Measurements from ENCODE around the gene CST5.
"Not testable (repeated sequence)": the region's sequence is repeated elsewhere in the genome, so short reads cannot be mapped to it uniquely, and the experiment has no call there.

CST5 gene

DNA sequence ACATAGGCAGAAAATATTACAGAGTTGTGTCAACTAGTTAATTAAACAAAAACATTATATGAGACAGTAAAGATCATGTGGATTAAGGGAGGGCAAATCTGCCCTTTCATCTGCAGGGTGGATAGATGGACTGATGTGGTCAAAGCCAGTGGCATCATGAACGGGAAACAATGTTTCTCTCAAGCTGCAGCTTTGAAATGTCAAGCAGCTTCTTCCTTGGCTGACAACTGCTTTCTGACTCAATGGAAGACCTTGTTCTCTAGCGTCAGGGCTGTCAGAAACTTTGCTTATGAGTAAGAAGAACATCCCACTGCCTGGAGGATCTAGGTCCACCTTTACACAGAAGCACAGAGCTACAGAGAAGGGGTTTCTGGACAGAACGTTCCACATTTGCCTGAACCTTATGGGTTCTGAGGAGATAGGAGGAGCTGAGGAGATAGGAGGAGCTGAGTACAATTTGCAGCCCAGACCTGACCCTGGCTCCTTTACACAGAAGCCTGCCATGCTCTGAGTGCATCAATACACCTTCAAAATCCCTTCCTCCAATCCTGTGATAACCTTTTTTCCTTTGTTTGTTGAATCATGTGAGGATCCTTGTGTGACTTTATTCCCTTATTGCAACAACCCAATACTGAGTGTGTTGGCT, 6.1 kb downstream of the CST5 start:
- no peak for DNase-seq (ENCODE audit: low read depth, low spot score)
- no peak for TF ChIP-seq CTCF (IDR thresholded peaks at IDR 0.05; ENCODE audit: low read depth, low read length)
- in situ Hi-C loops (cut with HindIII; ENCODE audit: low sequenced_read_pairs) = no loop called here
- H3K4me3 ChIP-seq (ENCODE audit: low read depth, low read length) = no peak overlapping the region

DNA sequence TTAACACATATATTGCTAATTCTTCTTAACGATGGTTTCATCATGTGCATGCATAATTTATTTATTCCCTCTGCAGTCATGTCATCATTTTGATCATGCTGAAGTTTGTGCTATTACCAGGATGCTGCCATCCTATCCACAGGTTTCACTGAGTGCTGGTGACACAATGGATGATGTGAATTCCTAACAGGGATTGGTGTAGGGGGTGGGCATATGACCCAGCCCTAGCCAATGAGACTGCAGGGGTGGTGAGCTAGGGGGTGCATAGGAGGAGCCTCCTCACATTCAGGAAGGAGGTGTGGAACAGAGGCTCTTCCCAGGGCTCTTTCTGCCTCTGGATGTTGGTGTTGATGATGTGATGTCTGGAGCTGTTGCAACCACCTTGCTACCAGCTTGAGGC, 7.5 kb downstream of the CST5 start:
- TF ChIP-seq CTCF (IDR thresholded peaks at IDR 0.05; ENCODE audit: low read depth, low read length) = no peak
- DNase-seq (ENCODE audit: low read depth, low spot score) = no peak
- in situ Hi-C loops (cut with HindIII; ENCODE audit: low sequenced_read_pairs) = no loop called here
- H3K4me3 ChIP-seq (ENCODE audit: low read depth, low read length) = no peak overlapping the region

DNA sequence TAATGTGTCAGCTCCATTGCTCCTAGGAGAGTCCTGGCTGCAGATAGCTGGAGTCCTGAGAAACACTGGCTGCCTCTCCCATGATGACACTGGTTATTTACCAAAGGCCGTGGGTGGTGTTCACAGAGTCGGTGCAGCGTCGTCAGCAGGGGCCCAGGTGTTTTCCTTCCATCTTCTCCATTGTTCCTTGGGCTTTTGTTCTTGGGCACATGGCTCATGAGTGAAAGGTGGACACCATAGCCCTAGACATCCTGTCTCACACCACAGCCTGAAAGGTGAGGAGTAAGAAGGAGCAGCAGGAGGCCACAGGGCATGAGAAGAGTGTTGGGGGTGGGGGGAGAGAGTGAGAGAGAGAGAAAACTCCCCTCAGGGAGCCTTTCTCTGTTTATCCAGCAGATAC, 9.1 kb downstream of the CST5 start:
- DNase-seq (ENCODE audit: low read depth, low spot score) = no peak
- no peak overlapping the region for H3K4me3 ChIP-seq (ENCODE audit: low read depth, low read length)
- in situ Hi-C loops (cut with HindIII; ENCODE audit: low sequenced_read_pairs) = no loop called here
- no peak for TF ChIP-seq CTCF (IDR thresholded peaks at IDR 0.05; ENCODE audit: low read depth, low read length)

GRCh38 chr20:23869520-23869919, 10.0 kb downstream of the CST5 start:
- in situ Hi-C loops (cut with HindIII; ENCODE audit: low sequenced_read_pairs) = no loop called here
- TF ChIP-seq CTCF (IDR thresholded peaks at IDR 0.05; ENCODE audit: low read depth, low read length) = no peak
- no peak overlapping the region for H3K4me3 ChIP-seq (ENCODE audit: low read depth, low read length)
- no peak for DNase-seq (ENCODE audit: low read depth, low spot score)

DNA sequence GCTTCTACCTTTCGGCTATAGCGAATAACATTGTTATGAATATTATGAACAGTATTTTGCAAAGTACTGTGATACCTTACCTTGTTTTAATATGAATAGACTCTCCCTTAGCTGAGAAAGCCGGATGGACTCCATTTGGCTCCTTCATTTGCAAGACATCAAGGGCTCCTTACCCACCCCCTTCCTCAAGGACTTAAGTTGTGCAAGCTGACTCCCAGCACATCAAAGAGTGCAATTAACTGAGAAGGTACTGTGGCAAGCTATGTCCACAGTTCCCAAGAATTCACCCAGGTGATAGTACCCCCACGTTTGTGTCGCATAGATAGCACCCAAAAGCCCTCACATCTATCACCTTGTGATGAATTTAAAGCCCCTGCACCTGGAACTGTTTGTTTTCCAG, 11.2 kb downstream of the CST5 start:
- TF ChIP-seq CTCF (IDR thresholded peaks at IDR 0.05; ENCODE audit: low read depth, low read length) = no peak
- DNase-seq (ENCODE audit: low read depth, low spot score) = no peak
- in situ Hi-C loops (cut with HindIII; ENCODE audit: low sequenced_read_pairs) = no loop called here
- no peak overlapping the region for H3K4me3 ChIP-seq (ENCODE audit: low read depth, low read length)

DNA sequence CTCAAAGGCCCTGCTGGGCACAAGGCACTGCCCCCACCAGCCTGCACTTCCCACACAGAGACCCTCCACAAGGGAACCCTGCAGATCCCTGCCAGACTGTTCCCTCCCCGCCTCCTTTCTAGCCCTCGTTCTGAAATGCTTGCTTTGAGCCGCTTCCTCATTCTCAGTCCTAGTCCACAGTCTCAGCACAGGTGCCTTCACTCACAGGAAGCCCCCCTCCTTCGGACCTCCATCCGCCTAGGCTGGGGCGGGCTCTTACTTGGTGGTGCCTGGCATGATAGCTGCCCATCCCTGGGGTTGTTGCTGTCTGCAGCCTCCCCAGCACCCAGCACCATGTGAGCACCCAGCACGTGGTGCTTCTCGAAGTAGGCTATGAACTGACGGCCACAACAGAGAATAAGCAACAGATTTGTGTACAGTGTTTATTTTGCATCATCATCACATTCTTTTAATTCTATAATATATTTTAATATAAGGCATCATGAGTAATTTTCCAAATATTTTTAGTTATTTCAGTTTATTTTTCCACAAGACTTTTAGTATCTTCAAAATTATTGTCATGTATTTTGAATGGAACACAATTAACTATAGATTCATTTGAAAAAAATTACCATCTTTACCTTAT, 12.3 kb downstream of the CST5 start:
- DNase-seq (ENCODE audit: low read depth, low spot score) = no peak
- no peak overlapping the region for H3K4me3 ChIP-seq (ENCODE audit: low read depth, low read length)
- in situ Hi-C loops (cut with HindIII; ENCODE audit: low sequenced_read_pairs) = no loop called here
- no peak for TF ChIP-seq CTCF (IDR thresholded peaks at IDR 0.05; ENCODE audit: low read depth, low read length)

DNA sequence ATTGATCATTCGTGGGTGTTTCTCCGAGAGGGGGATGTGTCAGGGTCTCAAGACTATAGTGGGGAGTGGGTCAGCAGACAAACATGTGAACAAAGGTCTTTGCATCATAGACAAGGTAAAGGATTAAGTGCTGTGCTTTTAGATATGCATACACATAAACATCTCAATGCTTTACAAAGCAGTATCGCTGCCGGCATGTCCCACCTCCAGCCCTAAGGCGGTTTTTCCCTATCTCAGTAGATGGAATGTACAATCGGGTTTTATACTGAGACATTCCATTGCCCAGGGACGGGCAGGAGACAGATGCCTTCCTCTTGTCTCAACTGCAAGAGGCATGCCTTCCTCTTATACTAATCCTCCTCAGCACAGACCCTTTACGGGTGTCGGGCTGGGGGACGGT, 18.8 kb downstream of the CST5 start:
- in situ Hi-C loops (cut with HindIII; ENCODE audit: low sequenced_read_pairs) = not testable (repeated sequence)

More for the DNA sequence above, 18.8 kb downstream of the CST5 start:
- DNase-seq (ENCODE audit: low read depth, low spot score); H3K4me3 ChIP-seq (ENCODE audit: low read depth, low read length): not testable (repeated sequence)
